DMS53 treated with DMSO at 0.1 percent for 48 hours (cell line): Measurements from ENCODE around the gene HES1.
"Not testable (repeated sequence)": the region's sequence is repeated elsewhere in the genome, so short reads cannot be mapped to it uniquely, and the experiment has no call there.

ENCODE experiments used
- DNase-seq: peaks from one replicate; lab custom pipeline; 2025; ENCODE audit not compliant: unreplicated experiment; lab: John Stamatoyannopoulos, UW

HES1 gene, protein sequence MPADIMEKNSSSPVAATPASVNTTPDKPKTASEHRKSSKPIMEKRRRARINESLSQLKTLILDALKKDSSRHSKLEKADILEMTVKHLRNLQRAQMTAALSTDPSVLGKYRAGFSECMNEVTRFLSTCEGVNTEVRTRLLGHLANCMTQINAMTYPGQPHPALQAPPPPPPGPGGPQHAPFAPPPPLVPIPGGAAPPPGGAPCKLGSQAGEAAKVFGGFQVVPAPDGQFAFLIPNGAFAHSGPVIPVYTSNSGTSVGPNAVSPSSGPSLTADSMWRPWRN

GRCh38 chr3:194135806-194136518, at the start of gene HES1:
HES1 (plus strand) TSS chr3:194136148; CDS start chr3:194136381, 233 bp downstream.
- peak; percentile 95 for DNase-seq

DNA sequence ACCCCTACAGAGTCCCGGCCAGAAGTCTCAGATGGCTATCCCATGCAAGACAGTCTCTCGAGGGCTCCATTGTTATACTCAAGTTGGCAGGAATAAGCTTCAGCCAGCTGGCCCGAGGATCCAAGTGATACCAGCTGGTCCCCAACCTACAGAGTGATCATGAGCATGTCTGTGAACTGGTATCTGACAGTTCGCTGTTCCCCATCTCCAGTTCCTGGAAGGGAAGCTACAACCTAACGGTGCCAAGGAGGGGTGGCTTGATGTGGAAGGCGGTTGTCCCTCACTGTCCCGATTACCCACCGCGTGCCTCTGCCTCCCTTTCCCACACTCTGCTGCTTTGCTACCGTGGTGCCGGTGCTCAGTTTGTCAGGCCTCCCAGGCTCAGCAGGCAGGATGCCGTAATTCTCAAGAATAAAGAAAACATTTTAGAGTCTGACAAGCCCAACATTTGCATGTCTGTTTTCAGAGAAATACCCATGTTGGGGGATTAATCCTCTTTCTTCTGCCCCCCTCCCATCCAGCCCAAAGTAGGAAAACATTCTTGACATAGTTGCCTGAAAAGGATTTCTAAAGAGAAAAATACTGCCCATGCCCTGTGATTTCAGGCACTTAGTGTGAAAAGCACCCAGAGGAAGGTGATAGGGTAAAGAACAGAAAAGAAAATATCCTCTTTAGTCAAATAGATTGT, 49.4 kb upstream of the HES1 start:
- no peak for DNase-seq

- no peak for DNase-seq
Observed at GRCh38 chr3:194087280-194087679, 48.7 kb upstream of the HES1 start.

- no peak for DNase-seq
Observed at GRCh38 chr3:194087995-194088855, 47.7 kb upstream of the HES1 start.

- peak; percentile 23 for DNase-seq
Observed at GRCh38 chr3:194089357-194090177, 46.4 kb upstream of the HES1 start.

DNA sequence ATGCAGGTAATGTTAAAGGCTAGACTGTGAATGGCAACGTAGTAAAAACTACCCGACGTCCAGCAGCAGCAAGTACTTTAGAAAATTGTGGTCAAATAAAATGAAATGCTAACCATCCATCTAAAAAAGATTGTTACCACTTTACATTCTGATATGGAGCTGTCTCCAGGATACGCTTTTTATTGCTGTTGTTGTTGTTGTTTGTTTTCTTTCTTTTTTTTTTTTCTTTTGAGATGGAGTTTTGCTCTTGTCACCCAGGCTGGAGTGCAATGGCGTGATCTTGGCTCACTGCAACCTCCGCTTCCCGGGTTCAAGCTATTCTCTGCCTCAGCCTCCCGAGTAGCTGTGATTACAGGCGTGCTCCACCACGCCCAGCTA, 45.8 kb upstream of the HES1 start:
- not testable (repeated sequence) for DNase-seq

DNA sequence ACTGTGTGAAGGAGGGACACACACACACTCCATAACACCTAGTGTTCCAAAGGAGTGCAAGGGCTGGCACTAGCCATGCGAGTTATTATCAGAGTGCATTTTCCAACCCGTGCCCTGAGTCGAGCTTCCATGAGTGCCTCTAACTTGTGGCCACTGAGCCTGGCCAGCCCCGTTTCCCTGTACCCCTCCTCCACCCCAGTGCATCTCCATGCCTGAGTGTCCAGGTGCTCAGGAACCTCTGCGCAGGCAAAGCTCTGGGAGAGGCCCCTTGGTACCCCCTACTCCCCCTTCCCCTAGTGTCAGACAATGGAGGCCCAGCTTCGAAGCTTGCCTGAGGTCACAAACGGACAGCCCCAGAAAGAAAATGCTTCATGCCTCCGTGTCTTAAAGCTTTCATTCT, 45.2 kb upstream of the HES1 start:
- no peak for DNase-seq

DNA sequence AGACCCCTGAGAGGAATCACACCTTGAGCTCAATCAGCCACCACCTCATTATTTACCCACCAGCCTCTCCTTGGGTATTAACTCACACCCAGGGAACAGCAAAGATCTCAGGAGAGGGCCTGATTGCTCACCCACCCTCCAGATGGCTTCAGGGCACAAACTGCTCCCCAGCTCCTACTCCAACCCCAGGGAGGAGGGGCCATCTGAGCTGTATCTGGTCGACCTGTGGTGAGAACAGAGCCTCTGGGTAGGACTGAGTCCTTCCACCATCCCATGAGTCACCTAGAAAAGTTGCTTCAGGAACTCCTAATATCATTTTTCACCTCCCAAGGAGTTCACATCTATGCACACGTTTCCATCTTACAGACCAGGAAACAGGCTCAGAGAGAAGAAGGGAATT, 44.8 kb upstream of the HES1 start:
- DNase-seq = no peak

DNA sequence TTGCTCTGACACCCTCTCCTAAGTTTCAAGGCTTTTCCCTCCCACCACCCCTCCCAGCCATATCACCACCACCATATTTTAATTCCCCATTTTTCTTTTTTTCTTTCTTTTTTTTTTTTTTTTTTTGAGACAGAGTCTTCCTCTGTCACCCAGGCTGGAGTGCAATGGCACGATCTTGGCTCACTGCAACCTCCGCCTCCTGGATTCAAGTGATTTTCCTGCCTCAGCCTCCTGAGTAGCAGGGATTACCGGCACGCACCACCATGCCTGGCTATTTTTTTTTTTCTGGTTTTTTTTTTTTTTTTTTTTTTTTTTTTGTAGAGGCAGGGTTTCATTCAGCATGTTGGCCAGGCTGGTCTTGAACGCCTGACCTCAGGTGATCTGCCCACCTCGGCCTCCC, 44.1 kb upstream of the HES1 start:
- not testable (repeated sequence) for DNase-seq

GRCh38 chr3:194092881-194093301, 43.1 kb upstream of the HES1 start:
- DNase-seq = no peak

- DNase-seq = no peak
Observed at GRCh38 chr3:194093842-194094241, 42.1 kb upstream of the HES1 start.

GRCh38 chr3:194095464-194095863, 40.5 kb upstream of the HES1 start:
- DNase-seq = peak; percentile 59

DNA sequence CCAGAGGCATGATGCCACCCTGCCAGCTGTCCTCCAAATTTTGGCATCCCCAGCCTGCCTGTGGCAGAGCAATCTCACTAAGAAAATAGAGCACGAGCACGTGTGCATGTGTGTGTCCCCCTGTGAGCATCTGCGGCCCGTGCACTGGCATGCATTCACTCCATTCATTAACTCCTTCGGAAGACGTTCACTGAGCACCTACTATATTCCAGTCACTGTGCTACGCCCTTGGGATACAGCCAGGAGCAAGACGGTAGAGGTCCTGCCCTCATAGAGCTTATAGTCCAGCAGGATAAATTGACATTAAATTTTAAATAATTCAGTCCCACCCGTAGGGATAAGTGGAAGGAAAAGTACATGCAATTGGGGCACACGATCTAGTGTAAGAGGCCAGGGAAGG, 40.0 kb upstream of the HES1 start:
- DNase-seq = no peak

DNA sequence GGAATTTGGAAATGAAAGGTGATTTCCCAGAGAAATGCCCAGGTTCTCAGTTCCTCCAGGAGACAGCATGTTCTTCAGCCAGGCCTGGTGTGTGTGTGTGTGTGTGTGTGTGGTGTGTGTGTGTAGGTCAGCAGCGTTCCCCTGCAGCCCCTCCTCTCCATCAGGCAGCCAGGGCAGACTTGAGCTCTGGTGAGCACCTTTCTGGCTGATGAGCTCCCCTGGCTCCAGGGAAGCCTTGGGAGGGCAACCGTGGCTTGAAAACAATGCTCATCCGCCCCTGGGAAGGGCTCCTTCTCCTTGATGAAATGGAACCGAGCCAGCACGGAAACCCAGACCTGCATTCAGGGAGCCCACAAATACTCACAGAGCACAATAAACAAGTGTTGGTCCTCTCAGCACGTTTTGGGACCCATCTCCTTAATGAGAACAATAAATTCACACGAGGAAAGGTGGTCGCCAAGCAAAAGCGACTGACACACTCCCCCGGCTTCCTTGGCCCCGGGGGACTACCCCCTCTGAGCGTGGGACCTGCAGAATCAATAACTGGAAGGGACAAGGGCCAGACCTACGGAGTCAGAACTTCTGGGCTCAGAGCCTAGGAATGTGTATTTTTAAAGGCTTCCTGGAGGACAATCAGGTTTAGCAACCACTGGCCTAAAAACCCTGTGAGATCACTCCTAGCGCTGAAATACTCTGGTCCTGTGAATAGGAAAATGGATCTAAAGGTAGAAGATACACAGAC, 38.6 kb upstream of the HES1 start:
- DNase-seq = no peak

GRCh38 chr3:194098081-194098842, 37.7 kb upstream of the HES1 start:
- DNase-seq = no peak

GRCh38 chr3:194098843-194099183, 37.1 kb upstream of the HES1 start:
- DNase-seq = no peak

DNA sequence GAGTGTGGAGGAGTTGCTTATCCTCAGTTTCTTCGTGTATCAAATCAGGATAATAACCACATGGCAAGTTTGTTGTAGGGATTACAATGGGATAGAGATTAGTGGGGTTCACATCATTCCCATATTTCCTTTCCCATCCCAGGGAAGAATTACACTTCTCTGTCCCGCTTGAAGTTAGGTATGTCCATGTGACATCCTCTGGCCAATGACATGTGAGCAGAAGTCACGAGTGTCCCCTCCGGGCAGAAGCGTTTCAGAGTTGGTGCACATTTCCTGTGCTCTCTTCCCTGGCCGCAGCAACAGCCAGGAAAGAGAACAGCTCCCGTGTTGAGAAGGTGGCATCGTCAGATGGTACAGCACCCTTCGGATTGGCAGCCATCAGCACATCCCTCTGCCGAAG, 36.7 kb upstream of the HES1 start:
- no peak for DNase-seq

GRCh38 chr3:194100856-194101390, 35.0 kb upstream of the HES1 start:
- no peak for DNase-seq
